ENCODE data around the gene SOX18. TPM values are rescaled to one million over a fixed set of nuclear protein-coding genes. Genes with fewer than 3 reads are reported as not detected.

SOX18 gene
- total and polyA plus RNA-seq, 7 experiments from 2014 or later = 0.20 to 1.7 TPM; not detected in 5

GRCh38 chr20:64025101-64025825 lies 24.2 kb downstream of the SOX18 start:
- no peak for ATAC-seq
- H3K27ac Mint-ChIP-seq = peak overlapping the region in 1 of 9 donors; percentile 46
- peaks cover 0 to 72% (median 29%) of the 10 kb centered on the region in 5 donors for H3K36me3 Mint-ChIP-seq
- Histone ChIP-seq H3K27ac (ENCODE audit: low read depth, low read length) (no peak overlapping the region), H3K4me3 (ENCODE audit: low read length) (no peak overlapping the region), H3K9me3 (ENCODE audit: control insufficient read depth in 2 of 3, low read length in 3 of 3) (no peaks in the 10 kb centered on the region), H3K4me1 (ENCODE audit: control insufficient read depth in 2 of 2, insufficient read depth in 2 of 2, low read length in 2 of 2) (no peaks in the 10 kb centered on the region), H3K27me3 (ENCODE audit: control insufficient read depth in 2 of 2, insufficient read depth in 2 of 2, low read length in 2 of 2) (no peaks in the 10 kb centered on the region), H3K36me3 (ENCODE audit: control insufficient read depth in 2 of 3, insufficient read depth in 3 of 3, low read length in 3 of 3) (peaks cover 57 to 98% (median 64%) of the 10 kb centered on the region in 3 experiments)
- intact Hi-C loops (cut with micrococcal nuclease) = no loop called here
- CTCF ChIA-PET = no interaction called here
- DNase-seq = no peak
- no peaks in the 10 kb centered on the region for H3K27me3 Mint-ChIP-seq
- H3K4me1 Mint-ChIP-seq = peaks cover 0 to 6% (median 0%) of the 10 kb centered on the region in 7 donors
- H3K9me3 Mint-ChIP-seq = no peaks in the 10 kb centered on the region
- H3K4me3 Mint-ChIP-seq = peak overlapping the region in 1 of 10 donors; percentile 21
- POLR2A ChIA-PET = interaction anchor here (0.8 kb wide), 1 partner anchor 9 kb away, joined by 3 read pairs; no protein-coding TSS in a partner anchor

GRCh38 chr20:64024141-64024990 lies 25.1 kb downstream of the SOX18 start:
- Histone ChIP-seq H3K9me3 (ENCODE audit: control insufficient read depth in 2 of 3, low read length in 3 of 3) (no peaks in the 10 kb centered on the region), H3K4me1 (ENCODE audit: control insufficient read depth in 2 of 2, insufficient read depth in 2 of 2, low read length in 2 of 2) (no peaks in the 10 kb centered on the region), H3K4me3 (ENCODE audit: low read length) (no peak overlapping the region), H3K27ac (ENCODE audit: low read depth, low read length) (no peak overlapping the region), H3K36me3 (ENCODE audit: control insufficient read depth in 2 of 3, insufficient read depth in 3 of 3, low read length in 3 of 3) (peaks cover 52 to 98% (median 60%) of the 10 kb centered on the region in 3 experiments), H3K27me3 (ENCODE audit: control insufficient read depth in 2 of 2, insufficient read depth in 2 of 2, low read length in 2 of 2) (no peaks in the 10 kb centered on the region)
- intact Hi-C loops (cut with micrococcal nuclease) = no loop called here
- Mint-ChIP-seq H3K27me3 (no peaks in the 10 kb centered on the region), H3K27ac (peak overlapping the region in 1 of 9 donors; percentile 20), H3K9me3 (no peaks in the 10 kb centered on the region), H3K36me3 (peaks cover 0 to 70% (median 33%) of the 10 kb centered on the region in 5 donors), H3K4me3 (no peak overlapping the region), H3K4me1 (peaks cover 0 to 12% (median 3%) of the 10 kb centered on the region in 7 donors)
- ChIA-PET POLR2A (interaction anchor here (0.8 to 1.4 kb wide), 2 partner anchors 8 to 10 kb away, joined by 3 to 5 read pairs; no protein-coding TSS in a partner anchor), CTCF (no interaction called here)
- DNase-seq = no peak
- no peak for ATAC-seq

GRCh38 chr20:64023361-64024140 lies 25.9 kb downstream of the SOX18 start:
- no peak overlapping the region for H3K27ac ChIP-seq (ENCODE audit: low read depth, low read length)
- Mint-ChIP-seq H3K27ac (peak overlapping the region in 3 of 9 donors; percentile 20 to 38 (median 28)), H3K27me3 (no peaks in the 10 kb centered on the region), H3K4me1 (peaks cover 0 to 17% (median 3%) of the 10 kb centered on the region in 7 donors), H3K4me3 (no peak overlapping the region), H3K9me3 (peaks cover 0 to 1% (median 0%) of the 10 kb centered on the region in 11 donors), H3K36me3 (peaks cover 4 to 73% (median 35%) of the 10 kb centered on the region in 5 donors)
- no peaks in the 10 kb centered on the region for H3K27me3 ChIP-seq (ENCODE audit: control insufficient read depth in 2 of 2, insufficient read depth in 2 of 2, low read length in 2 of 2)
- no peak overlapping the region for H3K4me3 ChIP-seq (ENCODE audit: low read length)
- intact Hi-C loops (cut with micrococcal nuclease) = no loop called here
- no peak for ATAC-seq
- ChIA-PET POLR2A (interaction anchor here (0.8 to 1.4 kb wide), 2 partner anchors 9 to 13 kb away, joined by 3 to 5 read pairs; no protein-coding TSS in a partner anchor), CTCF (no interaction called here)
- no peaks in the 10 kb centered on the region for H3K9me3 ChIP-seq (ENCODE audit: control insufficient read depth in 2 of 3, low read length in 3 of 3)
- no peaks in the 10 kb centered on the region for H3K4me1 ChIP-seq (ENCODE audit: control insufficient read depth in 2 of 2, insufficient read depth in 2 of 2, low read length in 2 of 2)
- DNase-seq = no peak
- H3K36me3 ChIP-seq (ENCODE audit: control insufficient read depth in 2 of 3, insufficient read depth in 3 of 3, low read length in 3 of 3) = peaks cover 52 to 98% (median 60%) of the 10 kb centered on the region in 3 experiments

- H3K36me3 Mint-ChIP-seq = peaks cover 4 to 74% (median 39%) of the 10 kb centered on the region in 5 donors
- ChIA-PET CTCF (no interaction called here), POLR2A (interaction anchor here (0.8 to 1.4 kb wide), 2 partner anchors 9 to 12 kb away, joined by 3 to 5 read pairs; no protein-coding TSS in a partner anchor)
- no peaks in the 10 kb centered on the region for H3K4me1 ChIP-seq (ENCODE audit: control insufficient read depth in 2 of 2, insufficient read depth in 2 of 2, low read length in 2 of 2)
- H3K9me3 Mint-ChIP-seq = peaks cover 0 to 5% (median 0%) of the 10 kb centered on the region in 11 donors
- no peaks in the 10 kb centered on the region for H3K27me3 ChIP-seq (ENCODE audit: control insufficient read depth in 2 of 2, insufficient read depth in 2 of 2, low read length in 2 of 2)
- H3K4me3 ChIP-seq (ENCODE audit: low read length) = no peak overlapping the region
- H3K36me3 ChIP-seq (ENCODE audit: control insufficient read depth in 2 of 3, insufficient read depth in 3 of 3, low read length in 3 of 3) = peaks cover 51 to 98% (median 58%) of the 10 kb centered on the region in 3 experiments
- H3K4me1 Mint-ChIP-seq = peaks cover 0 to 18% (median 3%) of the 10 kb centered on the region in 7 donors
- ATAC-seq = no peak
- intact Hi-C loops (cut with micrococcal nuclease) = no loop called here
- no peaks in the 10 kb centered on the region for H3K27me3 Mint-ChIP-seq
- H3K27ac ChIP-seq (ENCODE audit: low read depth, low read length) = no peak overlapping the region
- peak overlapping the region in 1 of 9 donors; percentile 28 for H3K27ac Mint-ChIP-seq
- no peaks in the 10 kb centered on the region for H3K9me3 ChIP-seq (ENCODE audit: control insufficient read depth in 2 of 3, low read length in 3 of 3)
- no peak for DNase-seq
- no peak overlapping the region for H3K4me3 Mint-ChIP-seq
Observed at GRCh38 chr20:64022671-64023360, 26.6 kb downstream of the SOX18 start.

GRCh38 chr20:64021124-64021975 lies 28.1 kb downstream of the SOX18 start:
- H3K27me3 Mint-ChIP-seq = no peaks in the 10 kb centered on the region
- Histone ChIP-seq H3K4me1 (ENCODE audit: control insufficient read depth in 2 of 2, insufficient read depth in 2 of 2, low read length in 2 of 2) (no peaks in the 10 kb centered on the region), H3K9me3 (ENCODE audit: control insufficient read depth in 2 of 3, low read length in 3 of 3) (no peaks in the 10 kb centered on the region), H3K4me3 (ENCODE audit: low read length) (no peak overlapping the region), H3K27ac (ENCODE audit: low read depth, low read length) (no peak overlapping the region), H3K36me3 (ENCODE audit: control insufficient read depth in 2 of 3, insufficient read depth in 3 of 3, low read length in 3 of 3) (peaks cover 37 to 93% (median 45%) of the 10 kb centered on the region in 3 experiments), H3K27me3 (ENCODE audit: control insufficient read depth in 2 of 2, insufficient read depth in 2 of 2, low read length in 2 of 2) (no peaks in the 10 kb centered on the region)
- peak overlapping the region in 2 of 9 donors; percentile 60 to 70 for H3K27ac Mint-ChIP-seq
- POLR2A ChIA-PET = no interaction called here
- CTCF ChIA-PET = no interaction called here
- ATAC-seq = no peak
- peak overlapping the region in 1 of 10 donors; percentile 49 for H3K4me3 Mint-ChIP-seq
- no peak for DNase-seq
- peaks cover 0 to 18% (median 4%) of the 10 kb centered on the region in 7 donors for H3K4me1 Mint-ChIP-seq
- peaks cover 8 to 71% (median 44%) of the 10 kb centered on the region in 5 donors for H3K36me3 Mint-ChIP-seq
- H3K9me3 Mint-ChIP-seq = peaks cover 0 to 7% (median 0%) of the 10 kb centered on the region in 11 donors
- intact Hi-C loops (cut with micrococcal nuclease) = no loop called here

Data from naive thymus-derived CD4-positive, alpha-beta T cell (primary cell).